Colon (tissue), 2 donors: ENCODE results near the gene CD300E.
"Not testable (repeated sequence)": the region's sequence is repeated elsewhere in the genome, so short reads cannot be mapped to it uniquely, and the experiment has no call there.

Experiments used
- FAIRE-seq: peaks from 2 replicates; lab custom pipeline; 2012; peaks lifted over from hg19 to GRCh38; lab: Jason Lieb, UNC
- donor health status: control.
- donor health status: control.

CD300E gene

GRCh38 chr17:74598346-74599022 is 25.1 kb downstream of the CD300E start:
- no peak for FAIRE-seq

- no peak for FAIRE-seq
These were observed 26.3 kb downstream of the CD300E start for GRCh38 chr17:74597069-74597790.

- no peak for FAIRE-seq
These were observed 28.3 kb downstream of the CD300E start for GRCh38 chr17:74595037-74595750.

- no peak for FAIRE-seq
These were observed 31.2 kb downstream of the CD300E start, which contains the start of gene CD300LD for GRCh38 chr17:74592087-74592990. CD300LD (minus strand) TSS chr17:74592283; CDS start chr17:74592202, 81 bp downstream.

- no peak for FAIRE-seq
These were observed 32.0 kb downstream of the CD300E start for GRCh38 chr17:74591503-74591902.

GRCh38 chr17:74585711-74586110 is 37.8 kb downstream of the CD300E start:
- FAIRE-seq, result no peak

GRCh38 chr17:74584292-74585060 is 39.1 kb downstream of the CD300E start:
- no peak for FAIRE-seq

- FAIRE-seq, result no peak
These were observed 40.9 kb downstream of the CD300E start for GRCh38 chr17:74582633-74583032.

GRCh38 chr17:74579900-74580299 is 43.6 kb downstream of the CD300E start:
- no peak for FAIRE-seq

GRCh38 chr17:74578979-74579378 is 44.6 kb downstream of the CD300E start:
- no peak for FAIRE-seq

- no peak for FAIRE-seq
These were observed 48.9 kb downstream of the CD300E start for GRCh38 chr17:74574489-74575142.

GRCh38 chr17:74573635-74574034 is 49.9 kb downstream of the CD300E start:
- not testable (repeated sequence) for FAIRE-seq

- FAIRE-seq, result no peak
These were observed 50.4 kb downstream of the CD300E start for GRCh38 chr17:74573169-74573568.

GRCh38 chr17:74571621-74572270 is 51.8 kb downstream of the CD300E start:
- no peak for FAIRE-seq

- no peak for FAIRE-seq
These were observed 54.2 kb downstream of the CD300E start for GRCh38 chr17:74569020-74570003.

GRCh38 chr17:74568106-74568873 is 55.2 kb downstream of the CD300E start:
- FAIRE-seq, result no peak

GRCh38 chr17:74567397-74567796 is 56.1 kb downstream of the CD300E start, which contains the start of gene CD300H:
CD300H (minus strand) TSS chr17:74567509.
- FAIRE-seq, result no peak
